ENCODE measurements around the gene PTPRM.

PTPRM gene

GRCh38 chr18:7688580-7688979 lies 121.5 kb downstream of the PTPRM start:
- H3K9ac ChIP-seq (ENCODE audit: low read depth, low read length): no peak overlapping the region
- H3K4me1 ChIP-seq (ENCODE audit: control insufficient read depth, insufficient read depth, low read length): peaks cover 1% of the 10 kb centered on the region; the same call in 1 of the 2 replicates
- H3K4me3 ChIP-seq (ENCODE audit: low read depth, low read length): no peak overlapping the region
- H3K27ac ChIP-seq (ENCODE audit: low read depth, low read length): no peak overlapping the region
- H3K36me3 ChIP-seq (ENCODE audit: control insufficient read depth, insufficient read depth, low read length): no peaks in the 10 kb centered on the region
- H3K27me3 ChIP-seq (ENCODE audit: control insufficient read depth, insufficient read depth, low read length): no peaks in the 10 kb centered on the region
- H3K9me3 ChIP-seq (ENCODE audit: control insufficient read depth, insufficient read depth, low read length): no peaks in the 10 kb centered on the region

GRCh38 chr18:7691206-7691605 lies 124.1 kb downstream of the PTPRM start:
- no peak overlapping the region for H3K4me3 ChIP-seq (ENCODE audit: low read depth, low read length)
- no peaks in the 10 kb centered on the region for H3K4me1 ChIP-seq (ENCODE audit: control insufficient read depth, insufficient read depth, low read length)
- H3K27ac ChIP-seq (ENCODE audit: low read depth, low read length): no peak overlapping the region
- no peaks in the 10 kb centered on the region for H3K27me3 ChIP-seq (ENCODE audit: control insufficient read depth, insufficient read depth, low read length)
- H3K9ac ChIP-seq (ENCODE audit: low read depth, low read length): no peak overlapping the region
- no peaks in the 10 kb centered on the region for H3K36me3 ChIP-seq (ENCODE audit: control insufficient read depth, insufficient read depth, low read length)
- no peaks in the 10 kb centered on the region for H3K9me3 ChIP-seq (ENCODE audit: control insufficient read depth, insufficient read depth, low read length)

DNA sequence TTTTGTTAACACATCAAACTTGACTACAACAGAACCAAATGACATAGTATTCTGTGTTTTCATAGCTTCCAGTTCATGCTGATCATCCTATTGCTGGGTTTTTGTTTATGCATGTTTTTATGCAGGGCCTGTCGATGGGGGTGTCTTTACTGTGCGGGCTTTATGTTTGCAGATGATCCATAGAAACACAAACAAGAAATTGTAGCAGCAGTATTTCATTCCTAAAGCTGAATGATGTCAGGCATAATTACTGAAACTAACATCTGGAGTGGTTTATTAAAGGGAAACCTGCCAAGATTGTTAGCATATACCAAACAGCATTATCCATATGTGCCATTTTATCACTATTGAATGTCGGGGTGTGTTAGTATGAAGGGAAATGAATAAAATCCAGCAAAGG lies 129.7 kb downstream of the PTPRM start:
- H3K27ac ChIP-seq (ENCODE audit: low read depth, low read length): no peak overlapping the region
- no peaks in the 10 kb centered on the region for H3K27me3 ChIP-seq (ENCODE audit: control insufficient read depth, insufficient read depth, low read length)
- H3K36me3 ChIP-seq (ENCODE audit: control insufficient read depth, insufficient read depth, low read length): no peaks in the 10 kb centered on the region
- H3K4me3 ChIP-seq (ENCODE audit: low read depth, low read length): no peak overlapping the region
- H3K4me1 ChIP-seq (ENCODE audit: control insufficient read depth, insufficient read depth, low read length): no peaks in the 10 kb centered on the region
- H3K9ac ChIP-seq (ENCODE audit: low read depth, low read length): no peak overlapping the region
- H3K9me3 ChIP-seq (ENCODE audit: control insufficient read depth, insufficient read depth, low read length): no peaks in the 10 kb centered on the region

- Histone ChIP-seq H3K27me3 (ENCODE audit: control insufficient read depth, insufficient read depth, low read length) (no peaks in the 10 kb centered on the region), H3K4me1 (ENCODE audit: control insufficient read depth, insufficient read depth, low read length) (no peaks in the 10 kb centered on the region), H3K36me3 (ENCODE audit: control insufficient read depth, insufficient read depth, low read length) (no peaks in the 10 kb centered on the region), H3K9ac (ENCODE audit: low read depth, low read length) (no peak overlapping the region), H3K4me3 (ENCODE audit: low read depth, low read length) (no peak overlapping the region), H3K9me3 (ENCODE audit: control insufficient read depth, insufficient read depth, low read length) (no peaks in the 10 kb centered on the region), H3K27ac (ENCODE audit: low read depth, low read length) (no peak overlapping the region)
Measured at GRCh38 chr18:7697306-7697705, 130.2 kb downstream of the PTPRM start.

DNA sequence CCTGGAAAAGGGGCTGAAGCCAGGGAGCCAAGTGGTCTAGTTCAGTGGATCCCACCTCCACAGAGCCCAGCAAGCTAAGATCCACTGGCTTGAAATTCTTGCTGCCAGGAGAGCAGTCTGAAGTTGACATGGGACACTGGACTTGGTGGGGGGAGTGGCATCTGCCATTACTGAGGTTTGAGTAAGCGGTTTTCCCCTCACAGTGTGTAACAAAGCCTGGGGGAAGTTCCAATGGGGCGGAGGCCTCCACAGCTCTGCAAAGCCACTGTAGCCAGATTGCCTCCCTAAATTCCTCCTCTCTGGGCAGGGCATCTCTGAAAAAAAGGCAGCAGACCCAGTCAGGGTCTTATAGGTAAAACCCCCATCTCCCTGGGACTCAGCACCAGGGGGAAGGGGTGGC lies 144.4 kb downstream of the PTPRM start:
- Histone ChIP-seq H3K4me3 (ENCODE audit: low read depth, low read length) (no peak overlapping the region), H3K27me3 (ENCODE audit: control insufficient read depth, insufficient read depth, low read length) (no peaks in the 10 kb centered on the region), H3K9ac (ENCODE audit: low read depth, low read length) (no peak overlapping the region), H3K4me1 (ENCODE audit: control insufficient read depth, insufficient read depth, low read length) (no peaks in the 10 kb centered on the region), H3K27ac (ENCODE audit: low read depth, low read length) (no peak overlapping the region), H3K36me3 (ENCODE audit: control insufficient read depth, insufficient read depth, low read length) (no peaks in the 10 kb centered on the region), H3K9me3 (ENCODE audit: control insufficient read depth, insufficient read depth, low read length) (no peaks in the 10 kb centered on the region)

- Histone ChIP-seq H3K4me1 (ENCODE audit: control insufficient read depth, insufficient read depth, low read length) (peaks cover 13% of the 10 kb centered on the region), H3K27me3 (ENCODE audit: control insufficient read depth, insufficient read depth, low read length) (no peaks in the 10 kb centered on the region), H3K4me3 (ENCODE audit: low read depth, low read length) (no peak overlapping the region), H3K36me3 (ENCODE audit: control insufficient read depth, insufficient read depth, low read length) (no peaks in the 10 kb centered on the region), H3K9ac (ENCODE audit: low read depth, low read length) (no peak overlapping the region), H3K27ac (ENCODE audit: low read depth, low read length) (no peak overlapping the region), H3K9me3 (ENCODE audit: control insufficient read depth, insufficient read depth, low read length) (no peaks in the 10 kb centered on the region; the same call in 1 of the 2 replicates)
Measured at GRCh38 chr18:7720395-7720794, 153.3 kb downstream of the PTPRM start.

DNA sequence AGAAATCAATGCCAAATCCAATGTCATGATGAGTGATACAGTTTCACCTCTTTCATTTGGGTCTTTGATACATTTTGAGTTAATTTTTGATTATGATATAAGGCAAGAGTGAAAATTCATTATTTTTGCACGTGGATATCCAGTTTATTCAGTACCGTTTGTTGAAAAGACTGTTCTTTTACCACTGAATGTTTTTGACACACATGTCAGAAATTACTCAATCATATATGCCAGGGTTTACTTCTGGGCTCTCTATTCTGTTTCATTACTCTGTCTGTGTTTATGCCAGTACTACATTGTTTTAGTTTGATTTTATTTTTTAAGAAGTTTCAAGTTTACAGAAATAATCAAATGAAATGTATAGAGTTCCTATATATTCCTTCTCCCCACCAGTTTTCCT lies 154.4 kb downstream of the PTPRM start:
- Histone ChIP-seq H3K4me3 (ENCODE audit: low read depth, low read length) (no peak overlapping the region), H3K4me1 (ENCODE audit: control insufficient read depth, insufficient read depth, low read length) (peaks cover 13% of the 10 kb centered on the region), H3K9ac (ENCODE audit: low read depth, low read length) (no peak overlapping the region), H3K27me3 (ENCODE audit: control insufficient read depth, insufficient read depth, low read length) (no peaks in the 10 kb centered on the region), H3K27ac (ENCODE audit: low read depth, low read length) (no peak overlapping the region), H3K9me3 (ENCODE audit: control insufficient read depth, insufficient read depth, low read length) (no peaks in the 10 kb centered on the region; the same call in 1 of the 2 replicates), H3K36me3 (ENCODE audit: control insufficient read depth, insufficient read depth, low read length) (no peaks in the 10 kb centered on the region)

DNA sequence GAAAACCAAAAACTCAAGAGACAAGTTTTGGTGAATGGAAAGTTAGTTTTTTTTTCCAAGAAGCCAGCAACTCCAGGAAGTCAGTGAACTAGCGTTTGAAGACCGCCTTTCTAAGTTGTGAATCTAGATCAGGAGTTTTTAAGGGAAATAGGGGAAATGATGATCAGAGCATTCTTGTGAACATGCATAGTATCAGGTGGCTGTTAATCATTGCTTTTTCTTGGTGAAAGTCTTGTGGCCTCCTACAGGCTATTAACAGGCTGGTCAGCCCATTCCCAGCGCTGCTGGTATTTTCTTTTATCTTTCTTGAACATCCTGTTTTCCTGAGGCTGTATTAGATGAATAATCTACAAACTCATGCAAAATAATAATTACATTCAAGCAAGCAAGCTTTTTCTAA lies 155.8 kb downstream of the PTPRM start:
- Histone ChIP-seq H3K4me1 (ENCODE audit: control insufficient read depth, insufficient read depth, low read length) (peaks cover 13% of the 10 kb centered on the region), H3K4me3 (ENCODE audit: low read depth, low read length) (no peak overlapping the region), H3K27ac (ENCODE audit: low read depth, low read length) (no peak overlapping the region), H3K27me3 (ENCODE audit: control insufficient read depth, insufficient read depth, low read length) (no peaks in the 10 kb centered on the region), H3K9ac (ENCODE audit: low read depth, low read length) (no peak overlapping the region), H3K9me3 (ENCODE audit: control insufficient read depth, insufficient read depth, low read length) (no peaks in the 10 kb centered on the region), H3K36me3 (ENCODE audit: control insufficient read depth, insufficient read depth, low read length) (no peaks in the 10 kb centered on the region)

DNA sequence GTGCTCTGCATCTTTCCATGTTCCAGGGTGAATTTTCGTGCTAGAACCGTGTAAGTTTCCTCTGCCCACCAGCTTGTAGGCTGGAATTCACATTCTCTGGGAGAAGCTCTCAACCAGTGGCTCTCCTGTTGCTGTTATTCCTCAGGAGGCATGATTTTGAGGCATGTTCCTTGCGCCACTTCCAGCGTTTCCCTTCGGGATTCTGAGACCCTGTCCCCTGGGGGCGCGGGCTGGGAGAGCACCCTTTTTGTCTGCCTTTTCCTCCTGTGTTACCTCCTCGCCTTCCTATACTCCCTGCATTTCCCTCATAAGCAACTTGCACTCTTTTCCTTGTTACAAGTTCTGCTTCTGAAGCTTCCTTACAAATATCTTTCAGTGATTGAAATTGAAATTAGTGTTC lies 156.4 kb downstream of the PTPRM start:
- no peak overlapping the region for H3K27ac ChIP-seq (ENCODE audit: low read depth, low read length)
- no peaks in the 10 kb centered on the region for H3K36me3 ChIP-seq (ENCODE audit: control insufficient read depth, insufficient read depth, low read length)
- H3K4me3 ChIP-seq (ENCODE audit: low read depth, low read length): no peak overlapping the region
- H3K4me1 ChIP-seq (ENCODE audit: control insufficient read depth, insufficient read depth, low read length): peaks cover 13% of the 10 kb centered on the region
- H3K9me3 ChIP-seq (ENCODE audit: control insufficient read depth, insufficient read depth, low read length): no peaks in the 10 kb centered on the region
- H3K9ac ChIP-seq (ENCODE audit: low read depth, low read length): no peak overlapping the region
- no peaks in the 10 kb centered on the region for H3K27me3 ChIP-seq (ENCODE audit: control insufficient read depth, insufficient read depth, low read length)

GRCh38 chr18:7725473-7725872 lies 158.4 kb downstream of the PTPRM start:
- Histone ChIP-seq H3K9me3 (ENCODE audit: control insufficient read depth, insufficient read depth, low read length) (no peaks in the 10 kb centered on the region), H3K36me3 (ENCODE audit: control insufficient read depth, insufficient read depth, low read length) (no peaks in the 10 kb centered on the region), H3K4me3 (ENCODE audit: low read depth, low read length) (no peak overlapping the region), H3K27ac (ENCODE audit: low read depth, low read length) (no peak overlapping the region), H3K4me1 (ENCODE audit: control insufficient read depth, insufficient read depth, low read length) (peaks cover 13% of the 10 kb centered on the region), H3K27me3 (ENCODE audit: control insufficient read depth, insufficient read depth, low read length) (no peaks in the 10 kb centered on the region), H3K9ac (ENCODE audit: low read depth, low read length) (no peak overlapping the region)

GRCh38 chr18:7725897-7726296 lies 158.8 kb downstream of the PTPRM start:
- Histone ChIP-seq H3K9ac (ENCODE audit: low read depth, low read length) (no peak overlapping the region), H3K36me3 (ENCODE audit: control insufficient read depth, insufficient read depth, low read length) (no peaks in the 10 kb centered on the region), H3K27me3 (ENCODE audit: control insufficient read depth, insufficient read depth, low read length) (no peaks in the 10 kb centered on the region), H3K27ac (ENCODE audit: low read depth, low read length) (no peak overlapping the region), H3K4me3 (ENCODE audit: low read depth, low read length) (no peak overlapping the region), H3K4me1 (ENCODE audit: control insufficient read depth, insufficient read depth, low read length) (peaks cover 13% of the 10 kb centered on the region), H3K9me3 (ENCODE audit: control insufficient read depth, insufficient read depth, low read length) (no peaks in the 10 kb centered on the region)

GRCh38 chr18:7726522-7726921 lies 159.4 kb downstream of the PTPRM start:
- H3K36me3 ChIP-seq (ENCODE audit: control insufficient read depth, insufficient read depth, low read length): no peaks in the 10 kb centered on the region
- no peak overlapping the region for H3K9ac ChIP-seq (ENCODE audit: low read depth, low read length)
- no peaks in the 10 kb centered on the region for H3K9me3 ChIP-seq (ENCODE audit: control insufficient read depth, insufficient read depth, low read length)
- H3K27me3 ChIP-seq (ENCODE audit: control insufficient read depth, insufficient read depth, low read length): no peaks in the 10 kb centered on the region
- no peak overlapping the region for H3K27ac ChIP-seq (ENCODE audit: low read depth, low read length)
- peaks cover 13% of the 10 kb centered on the region for H3K4me1 ChIP-seq (ENCODE audit: control insufficient read depth, insufficient read depth, low read length)
- no peak overlapping the region for H3K4me3 ChIP-seq (ENCODE audit: low read depth, low read length)

Measured in HUES48 (cell line).